RPMI7951 (cell line): ENCODE data around the gene SWSAP1. TPM values are rescaled to one million over a fixed set of nuclear protein-coding genes. Genes with fewer than 3 reads are reported as not detected.
A peak's percentile ranks its signal among the peaks of the same experiment; 100 is the strongest.
"Not testable (repeated sequence)": the region's sequence is repeated elsewhere in the genome, so short reads cannot be mapped to it uniquely, and the experiment has no call there.

Source experiments
- DNase-seq: peaks from one replicate; pipeline ENCODE4 v3.0.0-alpha.2; 2012; ENCODE audit warnings: low read depth
- total RNA-seq: library from RNA; depleted of rRNA; stranded (reverse); fragments of >200 nt; shearing (Covaris generic); gene quantifications from 2 replicates; pipeline ENCODE4 v1.2.3, GENCODE V29; 2014; rRNA removed

The SWSAP1 gene, protein sequence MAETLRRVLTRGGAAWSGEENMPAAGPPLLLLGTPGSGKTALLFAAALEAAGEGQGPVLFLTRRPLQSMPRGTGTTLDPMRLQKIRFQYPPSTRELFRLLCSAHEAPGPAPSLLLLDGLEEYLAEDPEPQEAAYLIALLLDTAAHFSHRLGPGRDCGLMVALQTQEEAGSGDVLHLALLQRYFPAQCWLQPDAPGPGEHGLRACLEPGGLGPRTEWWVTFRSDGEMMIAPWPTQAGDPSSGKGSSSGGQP
- total RNA-seq: 2.0 and 3.0 TPM in 2 replicates

DNA sequence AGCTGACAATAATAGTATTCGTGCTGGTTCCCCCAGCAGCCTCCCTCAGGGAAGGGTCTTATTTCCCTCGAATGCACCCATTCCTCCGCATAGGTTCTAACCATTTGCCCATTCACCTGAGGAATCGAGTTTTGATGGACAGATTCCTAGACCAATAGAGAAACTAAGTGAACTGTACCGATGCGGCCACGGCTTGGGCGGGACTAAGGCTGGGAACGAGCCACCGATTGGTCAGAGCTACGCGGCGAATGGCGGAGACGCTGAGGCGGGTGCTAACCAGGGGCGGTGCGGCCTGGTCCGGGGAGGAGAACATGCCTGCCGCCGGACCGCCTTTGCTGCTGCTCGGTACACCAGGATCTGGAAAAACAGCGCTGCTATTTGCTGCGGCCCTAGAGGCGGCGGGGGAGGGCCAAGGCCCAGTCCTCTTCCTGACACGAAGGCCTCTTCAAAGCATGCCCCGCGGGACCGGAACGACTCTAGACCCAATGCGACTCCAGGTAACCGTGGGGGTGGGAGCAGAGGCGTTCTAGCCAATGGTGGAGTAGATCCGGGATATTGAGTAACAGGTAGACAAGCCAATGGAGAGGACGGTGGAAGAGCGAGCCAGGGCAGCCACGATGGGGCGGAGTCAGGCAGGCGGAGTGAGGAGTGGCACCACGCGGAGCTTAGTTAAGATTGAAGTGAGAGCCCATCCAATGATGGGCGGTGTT lies at the start of gene SWSAP1:
SWSAP1 (plus strand) TSS at position 234 of the 710 bp plus-strand sequence; CDS start at position 249, 15 bp downstream.
- DNase-seq: peak; percentile 99

DNA sequence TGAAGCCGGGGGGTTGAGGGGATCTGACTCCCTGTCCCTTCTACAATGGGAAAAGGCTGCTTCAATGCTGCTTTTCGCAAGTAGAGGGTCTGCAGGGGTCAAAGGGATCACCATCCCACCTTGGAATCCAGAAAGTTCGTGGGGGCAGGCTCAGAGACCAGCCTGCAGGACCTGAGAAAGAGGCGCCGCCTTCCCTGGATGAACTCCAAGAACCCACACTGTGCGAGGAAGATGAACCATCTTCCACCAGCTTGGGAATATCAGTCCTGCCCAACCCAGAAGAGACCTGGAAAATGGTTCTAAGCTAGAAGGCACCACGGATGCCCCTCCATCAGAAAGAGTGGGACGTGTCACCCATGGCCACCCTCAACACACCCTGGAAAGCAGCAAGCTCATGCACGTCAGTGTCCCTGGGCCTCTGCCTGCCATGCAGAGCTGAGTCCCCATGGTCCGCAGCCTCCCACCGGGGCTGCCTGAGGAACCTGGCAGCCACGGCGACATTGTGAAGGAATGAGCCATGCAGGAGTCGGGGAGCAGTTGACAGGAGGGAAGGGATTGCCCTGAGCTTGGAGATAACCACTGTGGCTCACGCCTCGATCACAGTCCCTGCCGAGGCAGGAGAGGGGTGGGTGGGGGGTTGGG lies 49.6 kb upstream of the SWSAP1 start:
- no peak for DNase-seq

DNA sequence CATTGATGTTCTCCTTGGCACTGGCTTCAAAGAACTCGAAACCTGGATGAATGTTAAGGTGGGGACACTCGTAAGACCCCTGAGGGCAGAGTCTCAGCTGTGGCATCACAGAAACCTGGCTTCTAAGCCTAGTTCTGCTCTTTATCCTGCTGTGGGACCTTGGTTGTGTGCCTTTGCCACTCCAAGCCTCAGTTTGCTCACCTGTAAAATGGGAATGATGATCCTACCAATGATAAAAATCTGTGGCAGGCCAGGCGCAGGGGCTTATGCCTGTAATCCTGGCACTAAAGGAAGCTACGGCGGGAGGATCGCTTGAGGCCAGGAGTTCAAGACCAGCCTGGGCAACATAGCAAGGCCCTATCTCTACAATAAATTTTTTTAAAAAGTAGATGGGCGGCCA lies 48.9 kb upstream of the SWSAP1 start:
- DNase-seq: no peak

DNA sequence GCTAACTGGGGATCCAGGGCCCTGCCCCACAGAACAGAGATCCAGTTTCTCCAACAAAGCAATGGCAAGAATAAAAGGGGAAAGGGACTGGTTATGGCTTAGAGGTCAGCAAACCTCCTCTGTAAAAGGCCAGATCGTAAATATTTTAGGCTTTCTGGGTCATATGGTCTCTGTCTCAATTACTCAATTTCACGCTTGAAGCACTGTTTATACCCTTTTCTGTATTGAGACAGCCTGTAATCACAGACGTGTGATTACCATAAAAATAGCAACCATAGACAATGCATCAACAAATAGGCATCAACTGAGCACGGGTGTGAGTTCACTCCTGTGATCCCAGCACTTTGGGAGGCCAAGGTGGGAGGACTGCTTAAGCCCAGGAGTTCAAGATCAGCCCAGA lies 44.3 kb upstream of the SWSAP1 start:
- DNase-seq: no peak

DNA sequence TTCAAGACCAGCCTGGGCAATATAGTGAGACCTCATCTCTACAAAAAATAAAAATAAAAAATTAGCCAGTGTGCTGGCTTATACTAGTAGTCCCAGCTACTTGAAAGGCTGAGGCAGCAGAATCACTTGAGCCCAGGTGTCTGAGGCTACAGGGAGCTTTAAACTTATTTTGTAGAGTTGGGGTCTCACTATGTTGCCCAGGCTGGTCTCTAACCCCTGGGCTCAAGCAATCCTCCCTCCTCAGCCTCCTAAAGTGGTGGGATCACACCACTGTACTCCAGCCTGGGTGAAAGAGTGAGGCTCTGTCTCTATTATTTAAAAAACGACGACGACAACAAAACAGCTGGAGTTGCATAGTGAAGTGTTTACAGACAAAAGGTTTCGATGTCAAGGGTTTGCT lies 43.0 kb upstream of the SWSAP1 start:
- DNase-seq: no peak

DNA sequence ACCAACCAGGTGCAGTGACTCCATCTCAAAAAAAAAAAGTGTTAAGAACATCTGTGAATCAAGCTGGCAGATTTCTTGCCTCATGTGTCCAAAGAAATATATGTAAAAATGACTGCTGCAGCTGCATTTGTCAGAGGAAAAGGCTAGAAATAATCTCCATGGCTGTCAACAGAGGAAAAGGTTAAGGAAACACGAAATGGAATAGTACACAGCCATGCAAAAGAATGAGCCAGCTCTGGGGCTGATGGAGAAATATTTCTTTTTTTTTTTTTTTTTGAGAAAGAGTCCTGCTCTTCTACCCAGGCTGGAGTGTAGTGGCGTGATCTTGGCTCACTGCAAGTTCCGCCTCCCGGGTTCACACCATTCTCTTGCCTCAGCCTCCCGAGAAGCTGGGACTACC lies 41.6 kb upstream of the SWSAP1 start:
- DNase-seq: no peak

DNA sequence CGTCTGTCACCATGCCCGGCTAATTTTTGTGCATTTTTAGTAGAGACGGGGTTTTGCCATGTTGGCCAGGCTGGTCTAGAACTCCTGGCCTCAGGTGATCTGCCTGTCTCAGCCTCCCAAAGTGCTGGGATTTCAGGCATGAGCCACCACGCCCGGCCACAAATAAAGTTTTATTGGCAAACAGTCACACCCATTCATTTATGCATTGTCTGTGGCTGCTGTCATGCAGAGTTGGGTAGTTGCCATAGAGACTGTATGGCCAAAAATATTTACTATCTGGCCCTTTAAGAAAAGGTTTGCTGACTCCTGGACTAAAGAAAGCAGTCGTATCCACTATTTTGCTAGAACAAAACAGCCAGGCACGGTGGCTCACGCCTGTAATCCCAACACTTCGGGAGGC lies 40.6 kb upstream of the SWSAP1 start:
- DNase-seq: peak; percentile 39

DNA sequence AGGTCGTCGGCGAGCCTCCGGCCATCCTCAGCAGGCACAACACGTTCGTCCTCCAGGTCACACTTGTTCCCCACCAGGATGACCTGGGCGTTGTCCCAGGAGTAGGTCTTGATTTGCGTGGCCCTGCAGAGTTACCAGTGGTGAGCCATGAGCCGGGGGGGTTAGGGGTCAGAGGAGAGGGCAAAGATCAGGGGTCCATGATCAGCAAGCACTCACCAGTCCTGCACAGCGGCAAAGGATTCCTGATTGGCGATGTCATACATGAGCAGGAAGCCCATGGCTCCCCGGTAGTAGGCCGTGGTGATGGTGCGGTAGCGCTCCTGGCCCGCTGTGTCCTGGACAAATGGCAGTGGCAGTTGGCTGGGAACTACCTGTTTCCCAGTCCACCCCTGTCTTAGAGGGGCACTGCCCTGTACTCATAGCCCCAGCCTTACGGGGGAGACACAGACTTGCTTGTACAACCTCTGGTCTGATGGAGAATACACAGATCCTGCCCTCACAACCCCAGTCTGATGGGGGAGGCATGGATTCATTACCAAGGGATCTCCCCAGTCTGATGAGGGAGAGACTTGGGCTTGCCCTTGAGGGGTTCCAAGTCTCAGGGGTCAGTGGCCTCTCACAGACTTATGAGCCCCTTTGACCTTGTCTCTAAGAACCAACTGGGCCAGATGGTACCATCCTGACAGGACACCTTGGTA lies 38.9 kb upstream of the SWSAP1 start:
- DNase-seq: no peak

DNA sequence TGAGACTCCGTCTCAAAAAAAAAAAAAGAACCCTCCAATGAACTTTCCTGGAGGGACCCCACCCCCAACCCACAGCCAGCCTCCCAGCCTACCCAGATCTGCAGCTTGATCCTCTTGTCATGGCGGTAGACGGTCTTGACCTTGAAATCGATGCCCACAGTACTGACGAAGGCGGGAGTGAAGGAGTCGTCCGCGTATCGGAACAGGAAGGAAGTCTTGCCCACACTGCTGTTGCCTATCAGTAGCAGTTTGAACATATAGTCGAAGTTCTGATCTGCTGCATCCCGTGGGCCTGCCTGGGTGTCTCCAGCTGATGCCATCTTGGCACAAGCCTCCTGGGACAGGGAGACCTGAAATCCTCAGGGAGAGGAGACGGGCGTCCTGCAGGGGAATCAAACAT lies 37.4 kb upstream of the SWSAP1 start:
- no peak for DNase-seq

DNA sequence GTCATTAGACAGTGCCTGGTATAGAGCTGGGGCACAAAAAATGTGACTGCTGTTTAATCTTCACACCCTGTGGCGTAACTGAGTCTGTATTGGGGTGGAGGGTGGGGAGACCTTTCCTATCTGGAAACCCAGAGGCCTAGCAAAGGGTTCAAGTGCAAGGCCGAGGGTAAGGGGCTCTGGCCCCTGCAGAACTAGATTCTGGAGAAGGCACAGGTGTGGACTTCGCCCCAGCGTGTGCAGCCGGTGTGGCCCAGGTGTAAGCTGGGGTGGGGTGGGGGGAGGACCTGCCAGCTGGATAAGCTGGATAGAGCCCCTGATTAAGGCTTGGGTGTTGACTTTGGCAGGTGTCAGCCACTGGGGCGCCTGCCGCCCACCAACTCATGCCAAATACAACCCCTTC lies 36.3 kb upstream of the SWSAP1 start:
- no peak for DNase-seq

DNA sequence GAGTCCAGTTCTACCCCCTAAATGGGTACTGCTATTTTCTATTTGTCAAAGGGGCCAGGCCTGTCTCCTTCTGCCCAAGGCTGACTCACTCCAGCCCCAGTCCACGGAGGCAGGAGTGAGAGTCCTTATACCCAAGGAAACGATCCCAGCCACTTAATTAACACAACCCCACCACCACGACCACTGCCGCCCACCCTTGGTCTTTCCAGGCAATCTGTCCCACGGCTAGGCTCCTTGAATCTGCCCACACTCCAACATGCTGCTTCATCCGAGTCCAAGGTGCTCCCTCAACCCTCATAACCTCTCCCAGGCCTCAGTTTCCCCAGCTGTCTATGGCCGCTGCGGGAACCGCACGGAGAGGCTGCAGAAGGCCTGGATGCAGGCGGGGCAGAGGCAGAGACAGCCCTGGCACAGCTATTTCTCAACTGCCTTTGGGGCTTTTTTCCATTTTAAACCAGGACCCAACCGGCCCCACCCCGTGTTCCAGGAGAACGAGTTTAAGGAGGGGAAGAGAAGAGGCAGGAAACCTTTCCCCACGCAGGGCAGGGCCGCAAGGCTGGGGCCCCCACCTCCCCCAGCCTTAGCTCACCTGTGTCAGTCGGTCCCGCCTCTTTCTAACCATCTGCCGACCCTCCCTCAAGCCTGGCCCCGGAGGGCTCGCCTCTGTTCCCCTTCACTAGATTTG lies 35.8 kb upstream of the SWSAP1 start:
- DNase-seq: no peak

DNA sequence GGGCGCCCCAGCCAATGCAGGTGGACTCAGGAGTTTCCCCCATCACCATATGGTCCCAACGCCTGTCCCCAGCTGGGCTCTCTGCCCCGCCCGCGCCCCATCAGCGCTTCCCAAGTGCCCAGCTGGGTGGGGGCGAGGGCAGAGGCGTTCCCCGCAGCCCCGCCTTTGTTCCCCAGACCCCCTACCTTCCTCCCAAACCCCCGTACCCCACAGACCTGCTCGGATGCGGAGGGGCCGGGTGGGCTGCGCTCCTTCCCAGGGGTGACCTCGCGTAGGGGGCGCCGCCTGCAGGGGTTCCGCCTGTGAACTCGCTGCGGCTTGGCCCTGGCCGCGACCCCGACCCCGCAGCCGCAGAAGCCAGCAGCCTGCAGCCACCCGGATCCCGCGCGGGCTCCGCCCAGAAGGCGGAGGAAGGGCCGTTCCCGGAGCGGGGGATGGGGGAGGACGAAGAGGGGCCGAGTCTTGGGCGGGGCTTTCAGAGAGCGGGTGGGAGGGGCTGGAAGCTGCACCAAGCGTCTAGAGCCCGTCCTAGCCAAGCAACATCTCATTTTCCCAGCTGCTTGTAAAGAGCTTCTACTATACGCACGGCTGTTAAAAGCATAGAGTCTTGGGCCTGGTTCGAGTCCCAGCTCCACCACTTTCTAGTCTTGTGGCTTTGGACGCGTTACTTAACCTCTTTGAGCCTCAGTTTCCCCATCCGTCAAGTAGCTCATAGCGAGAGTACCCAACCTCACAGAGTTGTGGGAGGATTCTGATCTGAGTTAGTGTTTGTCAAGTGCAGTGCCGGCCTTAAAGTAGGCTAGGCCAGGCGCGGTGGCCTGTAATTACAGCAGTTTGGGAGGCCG lies 35.0 kb upstream of the SWSAP1 start, which contains the start of gene RAB3D:
RAB3D (minus strand) TSS at position 404 of the 845 bp plus-strand sequence. CDS start 2,258 bp downstream, outside the sequence.
- peak; percentile 86 for DNase-seq

DNA sequence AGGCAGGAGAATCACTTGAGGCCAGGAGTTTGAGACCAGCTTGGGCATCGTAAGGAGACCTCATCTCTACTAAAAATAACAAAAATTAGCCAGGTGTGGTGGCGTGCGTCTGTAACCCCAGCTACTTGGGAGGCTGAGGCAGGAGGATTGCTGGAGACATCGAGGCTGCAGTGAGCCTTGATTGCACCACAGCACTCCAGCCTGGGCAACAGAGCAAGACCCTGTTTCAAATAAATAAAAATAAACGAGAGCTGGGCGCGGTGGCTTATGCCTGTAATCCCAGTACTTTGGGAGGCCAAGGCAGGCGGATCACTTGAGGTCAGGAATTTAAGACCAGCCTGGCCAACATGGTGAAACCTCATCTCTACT lies 34.4 kb upstream of the SWSAP1 start:
- DNase-seq: not testable (repeated sequence)

DNA sequence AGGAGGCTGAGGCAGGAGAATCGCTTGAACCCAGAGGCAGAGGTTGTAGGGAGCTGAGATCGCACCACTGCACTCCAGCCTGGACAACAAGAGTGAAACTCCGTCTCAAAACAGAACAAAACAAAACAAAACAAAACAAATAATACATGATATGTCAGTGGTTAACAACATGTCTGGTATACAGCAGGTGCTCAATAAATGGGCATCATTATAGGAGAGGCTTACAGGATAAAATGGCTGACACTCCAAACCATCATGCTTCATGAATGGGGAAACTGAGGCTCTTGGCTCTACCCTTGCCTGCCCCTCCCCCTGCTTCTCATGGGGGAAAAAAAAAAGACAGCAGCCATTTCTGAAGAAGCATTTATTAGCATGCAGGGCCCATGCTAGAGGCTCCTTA lies 32.0 kb upstream of the SWSAP1 start:
- DNase-seq: no peak

DNA sequence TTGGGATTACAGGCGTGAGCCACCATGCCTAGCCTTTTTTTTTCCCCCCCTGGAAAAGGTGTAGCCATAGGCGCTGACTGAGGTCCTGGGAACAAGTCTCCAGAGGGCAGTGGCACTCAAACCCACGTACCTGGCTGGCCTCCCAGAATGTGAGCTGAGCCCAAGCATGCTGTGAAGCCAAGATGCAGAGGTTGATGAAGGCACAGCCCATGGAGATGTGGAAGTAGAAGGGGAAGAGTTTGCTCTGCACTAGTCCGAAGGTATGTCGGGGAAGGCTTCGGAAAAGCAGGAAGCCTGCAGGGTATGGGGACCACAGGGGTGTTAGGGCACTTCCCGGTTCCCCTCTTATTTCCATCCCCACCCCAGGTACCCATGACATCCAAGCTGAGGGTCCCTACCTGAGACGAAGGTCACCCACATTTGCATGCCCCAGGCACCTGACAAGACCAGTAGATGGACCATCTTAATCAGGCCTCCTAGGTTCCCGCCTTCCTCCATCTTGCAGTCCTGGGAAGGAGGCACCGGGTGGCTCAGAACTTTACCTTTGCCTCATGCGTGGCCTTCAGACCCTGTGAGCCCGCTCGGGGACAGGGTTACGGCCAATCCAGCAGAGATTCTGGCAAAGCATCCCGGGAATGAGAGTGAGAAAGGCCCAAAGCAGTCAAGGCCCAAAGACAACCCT lies 29.2 kb upstream of the SWSAP1 start:
- DNase-seq: no peak

DNA sequence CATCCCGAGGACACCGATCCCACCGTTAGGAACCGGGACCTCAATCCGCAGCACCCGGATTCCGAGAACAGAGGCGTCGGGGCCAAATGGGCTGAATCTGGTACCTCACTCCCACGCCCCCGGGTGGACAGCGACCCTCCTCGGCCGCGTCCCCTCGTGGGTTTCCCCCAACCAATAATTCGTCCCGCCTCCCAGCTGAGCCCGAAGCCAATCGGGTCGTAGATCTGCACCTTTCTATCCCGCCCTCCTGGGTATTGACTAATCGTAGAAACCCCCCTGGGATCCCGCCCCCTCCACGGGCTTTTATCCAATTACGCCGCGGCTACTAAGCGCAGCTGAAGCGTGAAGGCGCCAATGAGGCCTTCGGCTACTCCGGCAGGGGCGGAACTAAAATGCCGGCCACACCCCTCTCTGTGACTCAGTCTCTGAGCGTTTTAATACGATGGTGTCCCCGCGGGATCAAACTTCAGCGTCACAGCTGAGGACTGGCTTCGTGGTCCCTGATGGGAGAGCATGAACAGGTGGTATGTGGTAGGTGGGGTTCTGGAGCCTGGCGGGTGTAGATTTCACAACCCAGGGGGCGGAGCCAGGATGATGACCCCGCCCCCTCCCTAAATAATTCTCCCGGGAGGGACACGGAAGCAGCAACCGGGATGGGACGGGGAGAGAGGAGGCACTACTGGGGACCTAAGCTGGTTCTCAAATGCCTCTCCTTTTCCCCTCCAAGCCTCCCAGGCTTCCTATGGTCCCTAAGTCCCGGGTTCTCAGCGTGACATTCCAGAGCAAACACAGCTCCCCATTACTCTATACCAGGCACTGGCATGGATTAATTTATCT lies 28.1 kb upstream of the SWSAP1 start, which contains the start of the genes CCDC159 and TMEM205:
CCDC159 (plus strand) TSS at position 416 of the 837 bp plus-strand sequence; CDS start at position 504, 88 bp downstream.
TMEM205 (minus strand) TSS at position 165 of the 837 bp plus-strand sequence. CDS start 649 bp downstream, outside the sequence.
- peak; percentile 99 for DNase-seq

DNA sequence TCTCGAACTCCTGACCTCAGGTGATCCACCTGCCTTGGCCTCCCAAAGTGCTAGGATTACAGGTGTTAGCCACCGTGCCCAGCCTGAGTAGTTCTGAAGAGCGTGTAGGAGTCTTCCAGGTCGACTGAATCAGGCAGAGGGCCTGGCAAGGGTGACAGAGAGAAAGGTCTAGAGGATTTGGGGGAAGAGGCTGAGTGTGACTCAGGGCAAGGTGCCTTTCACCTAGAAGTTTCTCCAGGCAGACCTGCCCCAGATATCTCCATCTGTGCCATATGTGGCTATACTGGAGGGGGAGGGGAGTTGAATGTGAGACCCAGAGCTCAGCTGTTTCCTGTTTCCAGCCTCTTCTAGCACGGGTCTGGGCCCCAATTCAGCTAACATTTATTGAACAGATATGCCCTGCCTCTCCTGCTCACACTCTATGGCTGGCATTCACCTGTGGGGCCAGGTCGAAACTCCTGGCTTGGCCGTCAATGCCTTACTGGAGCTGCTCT lies 26.9 kb upstream of the SWSAP1 start:
- DNase-seq: no peak

DNA sequence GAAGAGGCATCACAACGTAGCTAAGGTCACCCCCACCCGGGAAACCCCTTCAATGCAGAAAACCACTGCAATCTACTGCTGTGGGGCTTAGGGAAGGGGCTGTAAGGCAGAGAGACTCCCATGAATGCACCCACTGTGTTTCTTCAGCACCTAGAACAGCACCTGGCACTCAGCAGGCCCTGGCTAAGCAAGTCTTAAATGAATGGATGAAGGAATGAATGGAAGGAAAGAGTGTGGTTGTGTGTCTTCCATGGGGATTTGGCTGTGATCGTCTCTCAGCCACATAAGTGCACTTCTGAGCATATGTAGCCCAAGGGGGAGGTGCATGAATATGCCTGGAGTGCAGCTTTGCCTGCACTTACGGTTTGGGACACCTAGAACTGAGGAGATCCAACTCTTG lies 25.3 kb upstream of the SWSAP1 start:
- DNase-seq: no peak

DNA sequence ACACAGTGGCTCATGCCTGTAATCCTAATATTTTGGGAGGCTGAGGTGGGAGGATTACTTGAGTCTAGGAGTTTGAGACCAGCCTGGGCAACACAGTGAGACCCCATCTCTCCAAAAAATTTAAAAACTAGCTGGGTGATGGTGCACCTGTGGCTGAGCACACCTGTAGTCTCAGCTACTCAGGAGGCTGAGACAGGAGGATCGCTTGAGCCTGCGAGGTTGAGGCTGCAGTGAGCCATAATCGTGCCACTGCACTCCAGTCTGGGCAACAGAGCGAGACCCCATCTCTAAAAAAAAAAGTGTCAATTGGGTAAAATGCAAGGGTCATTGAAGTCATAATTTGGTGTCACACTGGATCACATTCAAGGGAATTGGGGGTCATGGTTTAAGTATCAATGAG lies 20.4 kb upstream of the SWSAP1 start:
- DNase-seq: not testable (repeated sequence)
